ENCODE measurements around the gene FAM13A.
"Not testable (repeated sequence)": the region's sequence is repeated elsewhere in the genome, so short reads cannot be mapped to it uniquely, and the experiment has no call there.

- TF ChIP-seq CTCF (IDR thresholded peaks at IDR 0.05 in 8 of 11, conservative IDR thresholded peaks at IDR 0.05 in 3 of 11); POLR2AphosphoS5 (IDR thresholded peaks at IDR 0.05): not testable (repeated sequence)
Observed at GRCh38 chr4:89014897-89015296, 42.1 kb downstream of the FAM13A start.
